Ovary (tissue), 3 donors: ENCODE data around the gene MBD5.

Experiments
- POLR2A ChIP-seq: fragments of 450-650 bp; IDR thresholded peaks from one replicate; pipeline ENCODE4 v1.6.1; 2017; ENCODE audit warnings: antibody characterized with exemption, mild to moderate bottlenecking, moderate library complexity
- TF ChIP-seq, protein P1 (sequence below), 3 donors: fragments of 450-650 bp in 2 of 3; fragments of 200-600 bp in 1 of 3; IDR thresholded peaks; one replicate each; pipeline versions ENCODE4 v1.5.1 to v1.8.0; 2016 to 2022; ENCODE audit warnings: antibody characterized with exemption in 3 of 3, mild to moderate bottlenecking in 1 of 3
- donor health status: DM: no; HTN: no; CAD: no.

DNA sequence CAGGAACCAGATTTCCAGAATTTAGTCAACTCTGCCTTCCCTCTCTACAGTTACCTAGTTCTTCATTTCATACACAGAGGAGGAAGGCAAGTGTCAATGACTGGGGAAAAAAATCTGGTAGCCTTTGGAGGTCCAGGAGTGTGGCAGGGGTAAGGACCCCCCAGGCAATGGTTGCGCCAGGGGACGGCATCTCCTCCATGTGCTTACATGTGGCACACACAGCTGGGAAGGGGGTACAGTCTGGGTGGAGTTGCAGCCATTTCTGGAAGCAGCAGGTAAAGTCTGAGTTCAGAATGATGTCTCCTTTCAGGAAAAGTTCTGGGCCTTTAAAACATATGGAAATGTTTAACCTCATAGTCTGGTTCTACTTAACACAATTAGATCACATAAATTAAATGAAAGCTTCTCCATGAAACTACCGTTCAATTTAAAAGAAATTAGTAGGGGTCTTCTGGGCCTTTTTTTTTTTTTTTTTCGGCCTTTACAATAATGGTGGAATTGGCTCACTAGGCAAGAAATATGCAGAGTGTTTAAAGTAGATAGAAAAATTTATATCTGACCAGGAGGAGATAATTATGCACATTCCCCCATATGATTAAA lies 470.0 kb downstream of the MBD5 start:
- TF ChIP-seq, protein P1, sequence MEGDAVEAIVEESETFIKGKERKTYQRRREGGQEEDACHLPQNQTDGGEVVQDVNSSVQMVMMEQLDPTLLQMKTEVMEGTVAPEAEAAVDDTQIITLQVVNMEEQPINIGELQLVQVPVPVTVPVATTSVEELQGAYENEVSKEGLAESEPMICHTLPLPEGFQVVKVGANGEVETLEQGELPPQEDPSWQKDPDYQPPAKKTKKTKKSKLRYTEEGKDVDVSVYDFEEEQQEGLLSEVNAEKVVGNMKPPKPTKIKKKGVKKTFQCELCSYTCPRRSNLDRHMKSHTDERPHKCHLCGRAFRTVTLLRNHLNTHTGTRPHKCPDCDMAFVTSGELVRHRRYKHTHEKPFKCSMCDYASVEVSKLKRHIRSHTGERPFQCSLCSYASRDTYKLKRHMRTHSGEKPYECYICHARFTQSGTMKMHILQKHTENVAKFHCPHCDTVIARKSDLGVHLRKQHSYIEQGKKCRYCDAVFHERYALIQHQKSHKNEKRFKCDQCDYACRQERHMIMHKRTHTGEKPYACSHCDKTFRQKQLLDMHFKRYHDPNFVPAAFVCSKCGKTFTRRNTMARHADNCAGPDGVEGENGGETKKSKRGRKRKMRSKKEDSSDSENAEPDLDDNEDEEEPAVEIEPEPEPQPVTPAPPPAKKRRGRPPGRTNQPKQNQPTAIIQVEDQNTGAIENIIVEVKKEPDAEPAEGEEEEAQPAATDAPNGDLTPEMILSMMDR (IDR thresholded peaks at IDR 0.05): no peak
- no peak for TF ChIP-seq POLR2A
